Progenitor cell of endocrine pancreas (in vitro differentiated cells): Measurements from ENCODE around the gene SPTBN1. TPM values are rescaled to one million over a fixed set of nuclear protein-coding genes. Genes with fewer than 3 reads are reported as not detected.

ENCODE experiments used
- DNase-seq: peaks from one replicate; pipeline ENCODE4 v3.0.0; 2021; ENCODE audit warnings: low spot score; ENCODE audit not compliant: unreplicated experiment
- H3K27ac Mint-ChIP-seq: 2 replicates; pipeline ENCODE4 v1.8.0; 2021; ENCODE audit warnings: mild to moderate bottlenecking, moderate library complexity, mixed read lengths
- H3K27me3 Mint-ChIP-seq: 2 replicates; pipeline ENCODE4 v1.8.0; 2021; ENCODE audit warnings: mixed read lengths
- H3K36me3 Mint-ChIP-seq: 2 replicates; pipeline ENCODE4 v1.8.0; 2022; ENCODE audit warnings: mixed read lengths; ENCODE audit not compliant: insufficient read depth
- H3K4me1 Mint-ChIP-seq: 2 replicates; pipeline ENCODE4 v1.8.0; 2021; ENCODE audit warnings: low read depth, mixed read lengths
- H3K4me3 Mint-ChIP-seq: 2 replicates; pipeline ENCODE4 v1.8.0; 2021; ENCODE audit warnings: low read depth, mild to moderate bottlenecking, moderate library complexity, mixed read lengths
- H3K9me3 Mint-ChIP-seq: 2 replicates; pipeline ENCODE4 v1.8.0; 2021; ENCODE audit warnings: low read depth, mixed read lengths
- CTCF ChIP-seq: fragments of 200-600 bp; sonication (generic); IDR thresholded peaks from one replicate; pipeline ENCODE4 v1.5.0; 2021; ENCODE audit warnings: antibody characterized with exemption, mild to moderate bottlenecking; ENCODE audit not compliant: unreplicated experiment
- total RNA-seq: library from RNA; stranded (reverse); gene quantifications from 2 replicates; pipeline ENCODE4 v1.2.1, GENCODE V29; 2021

Gene SPTBN1
- total RNA-seq, 1 donor from 2014 or later: 287 TPM

- no peak for TF ChIP-seq CTCF
- Mint-ChIP-seq H3K4me1 (peaks cover 18% of the 10 kb centered on the region), H3K9me3 (no peaks in the 10 kb centered on the region), H3K36me3 (no peaks in the 10 kb centered on the region), H3K27me3 (peaks cover 25% of the 10 kb centered on the region), H3K4me3 (peak overlapping the region; percentile 72), H3K27ac (peak overlapping the region; percentile 94)
- peak; percentile 15 for DNase-seq
Observed at GRCh38 chr2:54455131-54455562, 980 bp upstream of the SPTBN1 start.

GRCh38 chr2:54456362-54456611 lies 160 bp downstream of the SPTBN1 start:
- H3K4me1 Mint-ChIP-seq: peaks cover 18% of the 10 kb centered on the region
- peak overlapping the region; percentile 72 for H3K4me3 Mint-ChIP-seq
- peaks cover 25% of the 10 kb centered on the region for H3K27me3 Mint-ChIP-seq
- DNase-seq: no peak
- no peaks in the 10 kb centered on the region for H3K9me3 Mint-ChIP-seq
- no peaks in the 10 kb centered on the region for H3K36me3 Mint-ChIP-seq
- no peak for TF ChIP-seq CTCF
- H3K27ac Mint-ChIP-seq: no peak overlapping the region

GRCh38 chr2:54456612-54457322 lies 640 bp downstream of the SPTBN1 start:
- H3K27me3 Mint-ChIP-seq: peaks cover 25% of the 10 kb centered on the region
- peak overlapping the region; percentile 60 for H3K27ac Mint-ChIP-seq
- peaks cover 18% of the 10 kb centered on the region for H3K4me1 Mint-ChIP-seq
- DNase-seq: peak; percentile 11
- H3K4me3 Mint-ChIP-seq: peak overlapping the region; percentile 86
- H3K36me3 Mint-ChIP-seq: no peaks in the 10 kb centered on the region
- no peaks in the 10 kb centered on the region for H3K9me3 Mint-ChIP-seq
- TF ChIP-seq CTCF: no peak

GRCh38 chr2:54457323-54458023 lies 1.3 kb downstream of the SPTBN1 start:
- peaks cover 18% of the 10 kb centered on the region for H3K4me1 Mint-ChIP-seq
- no peaks in the 10 kb centered on the region for H3K9me3 Mint-ChIP-seq
- DNase-seq: peak; percentile 14
- no peaks in the 10 kb centered on the region for H3K36me3 Mint-ChIP-seq
- TF ChIP-seq CTCF: no peak
- H3K4me3 Mint-ChIP-seq: peak overlapping the region; percentile 86
- H3K27me3 Mint-ChIP-seq: peaks cover 25% of the 10 kb centered on the region
- H3K27ac Mint-ChIP-seq: peak overlapping the region; percentile 60

DNA sequence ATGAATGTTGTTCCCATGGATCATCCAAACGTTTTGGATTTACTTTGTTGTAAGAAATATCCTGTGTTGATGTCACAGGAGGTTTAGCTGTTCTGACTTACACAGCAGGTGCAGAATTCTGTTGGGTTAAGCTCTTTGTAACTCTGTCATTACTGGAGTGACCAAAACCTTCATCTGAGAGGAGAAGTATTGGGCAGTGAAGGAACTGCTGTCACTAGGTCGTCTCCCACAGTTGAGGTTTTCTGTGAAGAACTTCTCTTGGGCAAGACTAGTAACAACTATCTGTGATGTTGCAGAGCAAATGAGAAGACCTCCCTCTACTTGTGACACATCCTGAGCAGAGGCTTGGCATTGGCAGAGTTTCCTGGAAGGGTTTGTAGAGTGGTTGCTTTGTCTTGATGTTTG lies 2.9 kb downstream of the SPTBN1 start:
- DNase-seq: no peak
- no peak overlapping the region for H3K4me3 Mint-ChIP-seq
- H3K36me3 Mint-ChIP-seq: no peaks in the 10 kb centered on the region
- H3K27ac Mint-ChIP-seq: no peak overlapping the region
- H3K27me3 Mint-ChIP-seq: peaks cover 25% of the 10 kb centered on the region
- no peaks in the 10 kb centered on the region for H3K9me3 Mint-ChIP-seq
- peaks cover 17% of the 10 kb centered on the region for H3K4me1 Mint-ChIP-seq
- TF ChIP-seq CTCF: no peak
